Ishikawa (cell line): Measurements from ENCODE around the gene B3GAT2.

Experiments used
- CEBPB ChIP-seq: IDR thresholded peaks from 2 replicates; pipeline ENCODE4 v1.6.1; 2012
- EP300 ChIP-seq: IDR thresholded peaks from 2 replicates; pipeline ENCODE4 v1.6.1; 2012; ENCODE audit warnings: borderline replicate concordance
- MAX ChIP-seq: IDR thresholded peaks from 2 replicates; pipeline ENCODE4 v1.6.1; 2012
- NFIC ChIP-seq: IDR thresholded peaks from 2 replicates; pipeline ENCODE4 v1.6.1; 2012
- RAD21 ChIP-seq: IDR thresholded peaks from 2 replicates; pipeline ENCODE4 v1.6.1; 2012; ENCODE audit warnings: low read depth
- TAF1 ChIP-seq: IDR thresholded peaks from 2 replicates; pipeline ENCODE4 v1.6.1; 2012; ENCODE audit warnings: low read depth, mild to moderate bottlenecking

- TF ChIP-seq CEBPB, result no peak
- no peak for TF ChIP-seq MAX
- TF ChIP-seq TAF1, result no peak
- no peak for TF ChIP-seq EP300
- no peak for TF ChIP-seq RAD21
- TF ChIP-seq NFIC, result no peak
These were observed 39.2 kb upstream of the B3GAT2 start for GRCh38 chr6:70996106-70996505.
